Ramos (cell line): Measurements from ENCODE around the gene SBF2.
"Not testable (repeated sequence)": the region's sequence is repeated elsewhere in the genome, so short reads cannot be mapped to it uniquely, and the experiment has no call there.

Experiments used
- in situ Hi-C: fragments of 300-500 bp; cut with MboI; formaldehyde crosslinking; loops from one replicate; pipeline ENCODE4 v1.14.3; 2022; ENCODE audit warnings: low sequenced_read_pairs; ENCODE audit not compliant: unreplicated experiment

The SBF2 gene

DNA sequence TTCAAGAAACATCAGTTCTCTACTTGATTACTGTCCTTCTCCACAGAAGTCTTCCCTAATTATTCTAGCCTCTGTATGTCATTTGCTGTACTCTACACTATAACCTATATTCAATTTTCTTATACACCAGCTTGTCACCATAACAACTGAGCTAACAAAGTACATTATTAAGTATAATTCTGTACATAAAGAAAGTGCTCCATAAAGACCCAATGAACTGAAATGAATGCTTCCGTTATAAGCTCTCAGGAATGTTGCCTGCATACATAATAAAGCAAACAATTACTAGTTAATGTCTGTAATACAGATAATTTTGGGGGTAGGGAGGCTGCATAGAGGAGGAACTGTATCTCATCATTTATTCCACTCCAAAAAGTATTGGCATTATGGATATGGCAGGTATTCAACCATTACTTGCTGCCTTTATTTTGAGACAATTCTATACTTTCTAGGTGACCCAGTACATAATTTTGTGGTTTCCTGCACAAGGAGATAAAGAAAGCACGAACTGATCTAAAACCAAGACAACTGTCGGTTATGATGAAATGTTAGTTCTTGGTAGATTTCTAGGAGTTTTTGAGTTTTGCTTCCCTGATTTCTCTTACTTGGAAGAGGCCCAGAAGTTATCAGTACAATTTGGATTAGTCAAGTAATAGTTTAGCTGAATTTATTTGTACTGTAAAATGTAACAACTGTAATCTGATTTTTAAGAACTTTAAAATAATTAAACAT, 202.5 kb downstream of the SBF2 start:
- in situ Hi-C loops: no loop called here

DNA sequence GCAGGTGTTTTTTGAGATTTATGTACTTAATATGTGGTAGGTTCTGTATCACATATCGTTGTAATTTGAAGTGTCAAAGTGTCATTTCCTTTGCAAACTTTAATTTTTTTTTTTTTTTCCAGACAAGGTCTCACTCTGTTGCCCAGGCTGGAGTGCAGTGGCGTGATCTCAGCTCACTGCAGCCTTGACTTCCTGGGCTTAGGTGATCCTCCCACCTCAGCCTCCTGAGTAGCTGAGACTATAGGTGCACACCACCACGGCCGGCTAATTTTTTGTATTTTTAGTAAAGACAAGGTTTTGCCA, 206.1 kb downstream of the SBF2 start:
- in situ Hi-C loops: not testable (repeated sequence)

DNA sequence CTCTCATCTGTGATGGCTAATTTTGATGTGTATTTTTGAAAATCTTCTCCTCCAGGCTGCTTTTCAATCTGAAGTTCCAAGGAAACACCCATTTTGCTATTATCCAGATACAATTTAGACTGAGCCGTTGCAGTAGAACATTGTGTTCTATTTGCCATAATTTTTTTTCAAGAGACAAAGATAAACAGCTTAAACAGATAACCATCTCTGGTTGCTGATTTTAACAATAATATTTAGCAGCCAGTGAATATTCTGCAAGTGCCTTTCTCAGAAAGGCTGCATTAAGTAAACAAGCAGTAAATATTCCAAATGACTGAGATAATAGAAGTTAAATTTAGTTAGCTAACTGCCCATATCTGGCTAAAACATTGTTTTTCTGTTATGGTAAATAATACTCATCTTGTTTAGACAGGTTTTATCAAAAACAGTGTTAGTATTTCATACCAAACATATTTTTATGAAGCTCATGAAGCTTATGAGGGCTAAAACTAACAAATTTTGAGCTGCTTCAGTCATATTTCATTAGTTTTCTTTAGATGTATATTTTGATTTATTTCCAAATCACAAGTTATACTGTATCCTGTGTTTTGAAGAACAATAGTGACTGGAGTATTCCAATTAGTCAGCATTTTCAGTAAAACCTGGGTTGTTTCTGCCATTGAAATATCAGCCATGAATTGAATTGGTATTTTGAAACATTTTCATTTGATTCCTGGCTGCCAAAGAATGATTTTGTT, 206.7 kb downstream of the SBF2 start:
- in situ Hi-C loops: no loop called here

DNA sequence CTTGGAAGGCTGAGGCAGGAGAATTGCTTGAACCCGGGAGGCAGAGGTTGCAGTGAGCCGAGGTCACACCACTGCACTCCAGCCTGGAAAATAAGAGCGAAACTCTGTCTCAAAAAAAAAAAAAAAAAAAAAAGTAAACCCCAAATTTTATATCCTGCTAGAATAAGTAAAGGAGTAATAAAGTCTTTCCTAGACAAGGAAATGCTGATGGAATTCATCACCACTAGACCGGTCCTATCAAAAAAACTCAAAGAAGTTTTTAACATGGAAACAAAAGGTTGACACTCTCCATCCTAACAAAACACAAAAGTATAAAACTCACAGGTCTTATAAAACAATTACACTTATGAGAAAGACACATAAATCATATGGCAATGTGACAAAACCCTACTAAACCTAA, 213.9 kb downstream of the SBF2 start:
- in situ Hi-C loops: no loop called here

DNA sequence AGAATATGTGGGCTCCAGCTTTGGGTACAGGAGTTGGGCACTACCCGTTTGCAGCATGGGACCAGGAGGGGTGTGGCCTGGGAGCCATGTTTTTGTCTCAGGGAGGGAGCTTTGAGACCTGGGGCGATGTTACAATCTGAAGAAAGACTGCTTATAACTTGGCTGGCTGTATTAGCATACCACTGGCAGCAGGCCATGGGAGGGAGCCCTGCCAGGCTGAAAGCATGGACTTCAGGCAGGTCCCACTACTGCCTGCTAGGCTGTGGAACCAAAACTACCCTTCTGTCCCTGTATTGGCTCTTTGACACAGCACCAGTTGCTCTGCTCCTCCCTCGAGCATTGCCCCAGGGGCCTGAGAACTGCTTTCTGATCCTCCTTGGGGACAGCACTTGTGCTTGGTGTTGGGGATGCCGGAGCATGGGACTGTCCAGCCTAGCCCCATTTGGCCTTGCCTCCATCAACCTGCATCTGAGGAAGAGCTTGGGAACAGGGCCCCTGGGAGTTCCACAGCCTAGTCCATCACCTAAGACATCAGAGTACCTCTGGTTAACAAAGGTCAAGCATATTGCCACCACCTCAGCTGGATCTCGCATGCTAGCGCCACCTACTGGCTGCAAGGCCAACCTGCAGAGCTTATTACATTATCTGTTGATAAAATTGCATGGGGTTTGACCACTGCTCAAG, 217.4 kb downstream of the SBF2 start:
- in situ Hi-C loops: no loop called here

DNA sequence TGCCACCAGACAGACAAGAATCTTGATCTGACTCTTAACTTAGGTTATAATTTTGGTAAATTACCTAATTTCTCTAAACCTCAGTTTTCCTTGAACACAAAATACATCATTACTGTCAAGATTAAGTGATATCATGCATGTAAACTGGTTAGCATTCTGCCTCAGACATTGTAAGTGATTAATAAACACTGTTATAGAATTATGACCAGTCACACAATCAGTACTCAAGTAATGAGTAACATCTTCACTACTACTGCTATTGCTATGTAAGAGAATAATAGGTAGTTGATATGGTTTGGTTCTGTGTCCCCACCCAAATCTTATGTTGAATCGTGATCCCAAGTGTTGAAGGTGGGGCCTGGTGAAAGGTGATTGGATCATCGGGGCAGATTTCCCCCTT, 218.9 kb downstream of the SBF2 start:
- in situ Hi-C loops: no loop called here

DNA sequence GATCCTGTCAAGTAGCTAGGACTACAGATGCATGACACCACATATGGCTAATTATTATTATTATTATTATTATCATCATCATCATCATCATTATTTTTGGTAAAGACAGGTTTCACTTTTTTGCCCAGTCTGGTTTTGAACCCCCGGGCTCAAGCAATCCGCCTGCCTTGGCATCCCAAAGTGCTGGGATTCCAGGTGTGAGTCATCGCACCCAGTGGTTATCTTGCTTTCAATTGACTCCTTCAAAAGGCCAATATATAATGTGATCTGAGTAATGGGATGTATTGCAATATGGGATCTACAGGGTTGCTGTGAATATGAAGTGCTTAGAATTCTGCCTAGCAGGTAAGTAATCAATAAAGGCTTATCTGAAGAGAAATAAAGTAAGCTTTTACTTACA, 221.2 kb downstream of the SBF2 start:
- in situ Hi-C loops: no loop called here

DNA sequence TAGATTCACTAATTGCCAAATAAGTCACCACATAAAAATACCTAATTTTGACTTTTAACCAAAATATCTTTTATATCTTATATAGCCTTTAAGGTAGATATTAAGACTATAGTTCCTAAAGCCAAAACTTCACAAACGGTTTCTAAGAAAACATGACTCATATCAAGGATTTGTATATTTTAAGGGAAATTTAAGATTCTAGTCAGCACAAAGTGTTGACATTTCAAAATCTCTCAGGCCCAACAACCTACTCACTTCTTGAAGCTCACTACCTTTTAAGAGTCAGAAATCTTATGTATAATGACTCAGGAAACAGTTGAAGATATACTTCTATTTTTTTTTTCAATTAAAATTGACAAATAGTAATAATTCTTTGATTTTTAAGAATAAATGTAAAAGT, 221.9 kb downstream of the SBF2 start:
- in situ Hi-C loops: no loop called here

DNA sequence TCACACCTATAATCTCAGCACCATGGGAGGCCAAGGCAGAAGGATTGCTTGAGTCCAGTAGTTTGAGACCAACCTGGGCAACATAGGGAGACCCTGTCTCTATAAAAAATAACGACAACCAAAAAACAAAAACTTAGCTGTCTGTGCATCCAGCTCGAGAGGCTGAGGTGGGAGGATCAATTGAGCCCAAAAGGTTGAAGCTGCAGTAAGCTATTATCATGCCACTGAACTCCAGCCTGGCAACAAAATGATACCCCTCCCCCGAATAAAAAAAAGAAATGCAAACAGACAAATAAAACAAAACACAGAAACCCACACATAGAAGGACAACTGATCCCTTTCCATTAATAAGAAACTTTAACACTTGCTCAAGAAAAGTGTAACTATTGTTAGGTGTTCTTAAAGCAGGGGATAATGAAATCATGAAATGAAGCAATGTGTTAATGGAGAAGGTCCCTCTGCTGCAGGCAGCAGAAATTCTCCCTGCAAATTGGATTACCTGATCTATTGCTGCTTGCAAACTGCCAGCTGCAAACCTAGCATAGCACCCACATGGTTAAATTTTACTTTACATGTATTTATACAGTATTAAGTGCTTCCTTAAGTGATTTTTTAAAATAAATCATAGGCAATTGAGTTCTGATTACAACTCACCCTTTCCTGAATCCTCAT, 226.3 kb downstream of the SBF2 start:
- in situ Hi-C loops: no loop called here

DNA sequence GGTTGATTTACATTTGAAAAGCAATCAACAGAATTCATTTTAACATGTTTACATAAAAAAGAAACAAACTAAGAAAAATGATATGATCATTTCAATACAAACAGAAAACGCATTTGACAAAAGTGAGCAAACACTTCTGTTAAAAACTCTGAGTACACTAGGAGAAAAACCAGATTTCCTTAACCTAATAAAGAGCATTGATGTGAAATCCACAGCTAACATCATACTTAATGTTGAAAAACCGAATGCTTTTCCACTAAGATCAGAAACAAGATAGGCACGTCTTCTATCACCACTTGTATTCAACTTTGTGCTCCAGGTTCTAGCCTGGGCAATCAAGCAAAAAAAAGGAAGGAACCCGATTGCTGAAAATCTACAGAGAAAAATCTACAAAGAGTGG, 227.6 kb downstream of the SBF2 start:
- in situ Hi-C loops: no loop called here

DNA sequence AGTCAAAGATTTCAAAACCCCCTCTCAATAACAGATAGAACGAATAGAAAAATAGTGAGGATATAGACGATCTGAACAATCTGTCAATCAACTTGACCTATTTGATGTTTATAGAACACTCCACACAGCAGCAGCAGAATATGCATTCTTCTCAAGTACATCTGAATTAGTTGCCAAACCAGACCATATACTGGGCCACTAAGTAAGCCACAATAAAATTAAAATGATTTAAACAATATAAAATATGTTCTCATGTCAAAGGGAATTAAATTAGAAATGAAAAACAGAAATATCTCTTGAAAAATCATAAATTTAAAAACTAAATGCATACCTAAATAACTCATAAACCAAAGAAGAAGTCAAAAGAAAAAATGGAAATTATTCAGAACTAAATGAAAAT, 229.2 kb downstream of the SBF2 start:
- in situ Hi-C loops: no loop called here

DNA sequence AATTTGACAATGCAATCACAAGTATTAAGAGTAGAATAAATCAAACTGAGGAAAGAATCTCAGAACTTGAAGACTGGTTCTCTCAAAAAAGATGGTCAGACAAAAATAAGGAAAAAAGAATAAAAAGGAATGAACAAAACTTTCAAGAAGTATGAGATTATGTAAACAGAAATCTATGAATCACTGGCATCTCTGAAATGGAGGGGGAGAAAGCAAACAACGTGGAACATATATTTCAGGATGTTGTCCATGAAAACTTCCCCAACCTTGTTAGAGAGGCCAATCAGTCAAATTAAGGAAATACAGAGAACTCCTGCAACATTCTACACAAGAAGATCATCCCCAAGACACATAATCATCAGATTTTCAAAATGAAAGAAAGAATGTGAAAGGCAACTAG, 235.7 kb downstream of the SBF2 start:
- in situ Hi-C loops: no loop called here

DNA sequence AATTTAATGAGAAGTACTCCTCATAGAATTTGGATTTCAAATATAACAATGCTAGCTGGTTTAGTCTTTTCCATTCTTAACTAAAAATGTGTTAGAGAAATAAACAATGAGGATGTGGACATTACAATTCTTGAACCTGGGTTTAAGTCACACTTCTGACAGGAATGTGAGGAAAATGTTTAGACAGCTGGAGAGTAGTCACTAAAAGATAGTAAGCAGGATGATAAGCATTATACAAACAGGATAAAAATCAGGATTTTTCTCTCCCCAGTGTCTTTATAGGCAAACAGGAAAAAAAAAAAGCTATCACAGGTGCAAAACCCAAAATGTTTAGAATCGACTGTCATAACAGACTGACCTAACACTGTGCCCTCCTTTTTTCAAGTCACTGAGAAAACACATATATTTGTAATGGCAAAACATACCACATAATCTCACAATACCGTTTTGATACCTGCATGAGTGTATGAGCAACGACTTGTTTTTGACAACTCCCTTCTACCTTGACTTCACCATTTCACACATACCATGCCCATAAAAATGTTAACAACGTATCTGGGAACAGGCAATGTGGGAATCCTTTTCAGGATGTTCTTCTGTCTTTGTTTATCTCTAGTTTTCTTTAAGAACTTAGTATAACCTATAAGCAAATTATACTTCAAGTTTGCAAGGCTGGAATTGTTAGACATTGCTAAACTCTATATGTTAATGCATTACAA, 242.0 kb downstream of the SBF2 start:
- in situ Hi-C loops: no loop called here

DNA sequence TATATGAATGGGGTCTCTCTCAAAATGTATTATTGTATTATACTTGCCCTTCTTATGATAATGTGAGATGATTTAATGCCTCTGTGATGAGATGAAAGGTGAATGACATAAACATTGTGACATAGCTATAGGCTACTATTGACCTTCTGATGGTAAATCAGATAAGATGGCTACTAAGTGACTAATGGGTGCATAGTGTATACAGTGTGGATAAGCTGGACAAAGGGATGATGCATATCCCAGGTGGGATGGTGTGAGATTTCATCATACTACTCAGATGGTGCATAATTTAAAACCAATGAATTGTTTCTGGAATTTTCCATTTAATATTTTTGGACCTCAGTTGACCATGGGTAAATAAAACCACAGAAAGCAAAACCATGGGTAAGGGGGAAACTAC, 243.5 kb downstream of the SBF2 start:
- in situ Hi-C loops: no loop called here

DNA sequence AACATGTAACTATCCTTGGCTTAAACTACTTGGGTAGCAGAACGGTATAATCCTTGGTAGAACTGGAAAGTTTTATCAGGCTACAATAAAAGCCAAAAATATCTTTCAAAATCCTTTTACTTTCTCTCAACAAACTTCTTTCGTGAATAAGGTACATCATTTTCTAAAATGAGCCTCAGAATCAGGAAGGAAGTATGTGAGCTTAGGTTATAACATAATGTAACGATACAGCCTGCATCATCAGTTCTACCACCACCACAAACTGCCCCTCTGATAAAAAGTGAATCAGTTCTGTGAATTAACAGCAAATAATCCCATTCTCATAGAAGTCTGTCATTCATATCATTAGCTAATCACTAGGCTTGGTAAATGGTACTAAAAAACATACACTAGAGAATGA, 244.3 kb downstream of the SBF2 start:
- in situ Hi-C loops: no loop called here

DNA sequence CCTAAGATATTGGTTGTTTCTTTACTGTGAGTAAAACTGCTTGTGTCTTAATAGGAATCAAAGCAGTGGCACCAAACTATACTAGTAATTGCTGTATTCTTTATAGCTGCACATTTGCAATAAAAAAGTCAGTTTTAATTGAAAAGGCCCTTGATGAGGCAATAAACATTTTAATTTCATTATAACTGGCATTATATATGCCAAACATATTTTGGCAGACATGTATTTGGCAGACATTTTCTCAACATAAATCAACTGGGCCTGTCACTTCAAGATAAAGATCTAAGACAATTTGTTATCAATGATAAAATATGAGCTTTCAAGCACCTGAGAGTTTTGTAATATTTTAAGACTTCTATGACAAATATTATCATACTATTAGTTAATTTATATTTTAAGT, 245.7 kb downstream of the SBF2 start:
- in situ Hi-C loops: no loop called here

DNA sequence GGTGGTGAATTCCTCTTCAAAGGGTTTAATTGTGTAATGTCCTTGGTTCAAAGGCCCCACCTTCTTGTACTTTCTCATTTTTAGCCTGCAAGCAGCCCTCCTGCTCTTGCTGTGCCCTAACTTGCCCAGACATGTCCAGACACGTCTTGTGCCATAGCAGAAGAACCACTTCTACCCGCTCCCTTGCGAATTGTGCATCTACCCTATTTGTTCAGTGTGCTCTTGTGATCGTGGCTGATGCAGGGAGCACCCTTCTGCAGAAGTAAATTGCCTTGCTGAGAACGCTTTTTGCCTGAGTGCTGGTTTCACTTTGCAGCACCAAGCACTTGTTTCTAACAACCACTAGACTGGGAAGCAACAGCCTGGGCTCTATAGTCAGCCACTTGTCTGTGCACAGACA, 249.4 kb downstream of the SBF2 start:
- in situ Hi-C loops: no loop called here

DNA sequence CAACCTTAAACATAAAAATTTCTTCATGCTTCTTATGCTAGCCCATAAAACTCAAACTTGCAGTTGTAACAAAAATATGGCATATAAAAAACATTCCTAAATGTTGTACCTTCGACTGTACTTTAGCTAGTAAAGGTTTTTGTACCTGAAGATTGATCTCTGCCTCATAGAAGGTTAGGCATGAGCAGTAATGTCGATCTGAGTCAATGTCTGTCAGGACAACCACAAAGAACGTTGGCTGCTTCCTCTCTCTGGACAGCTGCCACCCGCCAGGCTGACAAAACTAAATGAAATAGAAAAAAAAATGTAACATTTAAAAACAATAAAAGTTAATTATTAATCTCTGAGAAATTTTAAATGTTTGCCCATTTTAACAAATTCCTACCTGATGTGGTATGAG, 251.3 kb downstream of the SBF2 start:
- in situ Hi-C loops: no loop called here

DNA sequence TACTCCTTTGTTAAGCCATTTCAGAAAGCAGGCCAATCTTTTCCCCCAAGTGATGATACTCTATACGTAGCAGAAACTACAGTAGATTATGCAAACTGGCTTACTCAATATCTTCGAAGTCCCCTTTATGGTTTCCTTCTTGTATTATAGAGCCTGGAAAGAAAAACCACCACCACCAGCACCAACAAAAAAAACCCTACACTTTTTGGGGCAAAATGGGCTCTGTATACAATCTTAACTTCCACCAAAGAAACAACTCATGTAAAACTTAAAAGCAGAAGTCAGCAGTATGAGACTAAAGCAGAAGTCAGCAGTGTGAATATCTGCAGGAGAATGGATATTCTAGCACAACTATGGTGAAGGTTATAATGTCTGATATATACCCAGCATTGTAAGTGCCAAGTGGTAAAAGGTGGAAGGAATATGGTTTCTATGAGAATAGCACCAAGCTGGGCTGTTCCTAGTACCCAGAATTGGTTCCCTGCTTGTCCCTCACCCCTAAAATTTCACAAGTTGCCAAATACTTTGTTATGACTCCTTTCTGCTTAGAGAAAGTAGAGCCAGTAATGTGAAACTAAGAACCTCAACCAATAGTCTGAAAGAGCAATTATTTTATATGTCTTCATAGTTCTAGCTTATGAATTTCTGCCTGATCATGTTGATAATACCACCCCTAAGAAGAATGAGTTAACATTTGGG, 252.1 kb downstream of the SBF2 start:
- in situ Hi-C loops: no loop called here

DNA sequence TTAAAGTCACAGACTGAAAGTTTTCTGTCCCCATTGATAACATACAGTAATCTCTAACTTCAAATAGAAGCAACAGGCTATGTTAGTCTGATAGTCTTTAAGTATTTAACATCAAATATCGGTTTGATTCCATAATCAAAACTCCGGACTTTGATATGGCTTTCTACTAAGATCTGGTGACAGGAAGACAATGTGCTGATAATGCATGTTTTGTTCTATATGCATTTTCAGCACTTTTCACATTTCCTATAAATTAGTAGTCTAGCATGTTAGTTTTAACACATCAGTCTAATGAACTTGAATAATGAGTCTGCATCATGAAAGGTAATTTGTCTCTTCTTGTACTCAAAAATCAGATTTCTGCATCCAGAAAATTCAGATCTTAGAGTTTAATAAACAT, 252.7 kb downstream of the SBF2 start:
- in situ Hi-C loops: no loop called here
